HepG2 (cell line): ENCODE results near the gene DLG2. TPM values are rescaled to one million over a fixed set of nuclear protein-coding genes. Genes with fewer than 3 reads are reported as not detected.

Source experiments
- ATAC-seq: fragments of 200-7000 bp; cut with Tn5 transposase; 3 replicates; pipeline ENCODE4 v1.9.1; 2020; ENCODE audit warnings: mild to moderate bottlenecking, moderate library complexity
- BruUV-seq: library from RNA; stranded (reverse); fragments of 400-500 nt; replicated peaks from 2 replicates; lab custom pipeline; 2021; lab: Mats Ljungman, UMichigan
- CTCF ChIA-PET: fragments of 300-600 bp; formaldehyde crosslinking; extraction: SDS; loops from one replicate; lab custom pipeline; 2021; ENCODE audit warnings: low total read pairs, inconsistent platforms, low intra/inter-chr PET ratio; lab: Yijun Ruan, JAX
- POLR2A ChIA-PET: fragments of 350-600 bp; sonication (Branson Sonifier 250); formaldehyde crosslinking; loops from one replicate; lab custom pipeline; 2020; ENCODE audit warnings: antibody characterized with exemption, inconsistent platforms; lab: Yijun Ruan, JAX
- DNase-seq: peaks from one replicate; pipeline ENCODE4 v3.0.0-alpha.2; 2015; ENCODE audit warnings: low spot score
- FAIRE-seq: peaks from 3 replicates; lab custom pipeline; 2011; peaks lifted over from hg19 to GRCh38; lab: Jason Lieb, UNC
- H2AFZ ChIP-seq: one replicate; pipeline ENCODE4 v1.6.1; 2011; ENCODE audit warnings: low read length, inconsistent platforms
- H3K27ac ChIP-seq: fragments of 300-600 bp; 3 replicates; pipeline ENCODE4 v1.8.0; 2011; ENCODE audit warnings: mixed run types, mild to moderate bottlenecking, mixed read lengths, low read length, inconsistent platforms; ENCODE audit not compliant: insufficient read depth; ENCODE audit errors: extremely low read length
- H3K27me3 ChIP-seq, 2 experiments: fragments of 200-600 bp in 1 of 2; 2 replicates in 1 of 2; 3 replicates in 1 of 2; pipeline versions ENCODE4 v1.6.0 to v1.8.0; 2011; ENCODE audit warnings: low read length in 2 of 2, mild to moderate bottlenecking in 2 of 2, moderate library complexity in 2 of 2, inconsistent platforms in 1 of 2; ENCODE audit not compliant: insufficient read depth in 2 of 2, control insufficient read depth in 1 of 2
- H3K36me3 ChIP-seq, 2 experiments: fragments of 200-600 bp in 1 of 2; replicated peaks in 1 of 2; 2 replicates in 1 of 2; 3 replicates in 1 of 2; pipeline versions ENCODE4 v1.5.1 to v1.8.0; 2011; ENCODE audit warnings: low read length in 2 of 2, inconsistent platforms in 1 of 2; ENCODE audit not compliant: insufficient read depth in 2 of 2, control insufficient read depth in 1 of 2
- H3K4me1 ChIP-seq: 2 replicates; pipeline ENCODE4 v1.5.1; 2012; ENCODE audit warnings: low read length, inconsistent platforms; ENCODE audit not compliant: insufficient read depth
- H3K4me2 ChIP-seq: 2 replicates; pipeline ENCODE4 v1.6.0; 2011; ENCODE audit warnings: low read depth, low read length, inconsistent platforms
- H3K4me3 ChIP-seq, 3 experiments: fragments of 200-600 bp in 1 of 3; sonication (generic), shearing (Covaris generic) in 1 of 3; replicated peaks in 1 of 3; 2 replicates each; pipeline ENCODE4 v1.5.1; 2011 to 2016; ENCODE audit warnings: low read length in 3 of 3, inconsistent platforms in 2 of 3, low read depth in 2 of 3, mild to moderate bottlenecking in 2 of 3, control low read depth in 1 of 3, mixed read lengths in 1 of 3; ENCODE audit not compliant: insufficient read depth in 1 of 3
- H3K79me2 ChIP-seq: one replicate; pipeline ENCODE4 v1.6.1; 2011; ENCODE audit warnings: low read length, inconsistent platforms; ENCODE audit not compliant: insufficient read depth
- H3K9ac ChIP-seq: 2 replicates; pipeline ENCODE4 v1.6.0; 2011; ENCODE audit warnings: mild to moderate bottlenecking, low read depth, low read length, inconsistent platforms; ENCODE audit not compliant: insufficient read depth
- H3K9me3 ChIP-seq: 2 replicates; pipeline ENCODE4 v1.5.1; 2012; ENCODE audit warnings: mild to moderate bottlenecking, low read length
- H4K20me1 ChIP-seq: 2 replicates; pipeline ENCODE4 v1.6.0; 2011; ENCODE audit warnings: inconsistent platforms, mild to moderate bottlenecking, low read length, moderate library complexity; ENCODE audit not compliant: insufficient read depth
- CEBPB ChIP-seq: IDR thresholded peaks from 2 replicates; pipeline ENCODE4 v1.6.1; 2011; ENCODE audit warnings: low read depth, low read length, improper control_type of control experiment, borderline replicate concordance
- FOXM1 ChIP-seq: sonication (generic); formaldehyde crosslinking; IDR thresholded peaks from 2 replicates; pipeline ENCODE4 v1.5.0; 2020; ENCODE audit warnings: missing genetic modification reagents
- HOXA5 ChIP-seq: sonication (generic); formaldehyde crosslinking; IDR thresholded peaks from 2 replicates; pipeline ENCODE4 v1.4.0; 2020; ENCODE audit warnings: missing genetic modification reagents
- NFKBIZ ChIP-seq: IDR thresholded peaks from 2 replicates; pipeline ENCODE4 v1.6.1; 2018; ENCODE audit warnings: missing genetic modification reagents, missing compliant biosample characterization
- NR2C2 ChIP-seq: sonication (generic); formaldehyde crosslinking; IDR thresholded peaks from 2 replicates; pipeline ENCODE4 v1.4.0; 2020; ENCODE audit warnings: missing genetic modification reagents, mild to moderate bottlenecking, moderate library complexity, borderline replicate concordance
- PBX3 ChIP-seq: sonication (generic); formaldehyde crosslinking; IDR thresholded peaks from 2 replicates; pipeline ENCODE4 v1.8.1; 2023; ENCODE audit warnings: missing genetic modification reagents, inconsistent platforms, borderline replicate concordance
- POLR2G ChIP-seq: fragments of 200-400 bp; formaldehyde crosslinking; IDR thresholded peaks from 2 replicates; pipeline ENCODE4 v1.6.1; 2018; ENCODE audit warnings: mild to moderate bottlenecking, low read depth, low read length, moderate library complexity
- RAD21 ChIP-seq: fragments of 450-650 bp; formaldehyde crosslinking; IDR thresholded peaks from 2 replicates; pipeline ENCODE4 v1.5.0; 2020; ENCODE audit warnings: mild to moderate bottlenecking
- SALL2 ChIP-seq: sonication (generic); formaldehyde crosslinking; IDR thresholded peaks from 2 replicates; pipeline ENCODE4 v1.8.1; 2023; ENCODE audit warnings: mild to moderate bottlenecking, missing genetic modification reagents, inconsistent platforms
- SP5 ChIP-seq: IDR thresholded peaks from 2 replicates; pipeline ENCODE4 v1.6.1; 2016; ENCODE audit warnings: low read depth, borderline replicate concordance
- TBX3 ChIP-seq: fragments of 450-650 bp; IDR thresholded peaks from 2 replicates; pipeline ENCODE4 v1.6.1; 2017; ENCODE audit warnings: antibody characterized with exemption, mild to moderate bottlenecking, inconsistent platforms, borderline replicate concordance
- TEAD3 ChIP-seq: optimal IDR thresholded peaks from 2 replicates; pipeline ENCODE3; 2016; ENCODE audit warnings: borderline replicate concordance
- ZFX ChIP-seq: sonication (generic); formaldehyde crosslinking; IDR thresholded peaks from 2 replicates; pipeline ENCODE4 v1.4.0; 2020; ENCODE audit warnings: mild to moderate bottlenecking, low read depth, missing genetic modification reagents, moderate library complexity
- ZNF510 ChIP-seq: sonication (generic); formaldehyde crosslinking; IDR thresholded peaks from 2 replicates; pipeline ENCODE4 v1.4.0; 2020; ENCODE audit warnings: low read depth, mild to moderate bottlenecking, missing genetic modification reagents
- ZNF724P ChIP-seq: sonication (generic); formaldehyde crosslinking; IDR thresholded peaks from 2 replicates; pipeline ENCODE4 v1.8.0; 2022; ENCODE audit warnings: missing genetic modification reagents, borderline replicate concordance
- WGBS: methylation state at CpG from one replicate; pipeline ENCODE4 v1.1.6; 2017; ENCODE audit warnings: low lambda C conversion rate; 5-methylcytosine and 5-hydroxymethylcytosine counted together
- in situ Hi-C: cut with HindIII; loops from 2 replicates; pipeline ENCODE4 v1.10.0; 2017; ENCODE audit warnings: low pct_unique_long_range_greater_than_20kb; ENCODE audit not compliant: extremely low pct_ligation_motif_present
- intact Hi-C: fragments of 100-400 bp; cut with micrococcal nuclease; formaldehyde crosslinking; loops from one replicate; pipeline ENCODE4 v1.10.0; 2022; ENCODE audit not compliant: unreplicated experiment
- polyA plus RNA-seq, 8 experiments: library from polyadenylated mRNA; depleted of rRNA in 3 of 8; stranded (reverse) in 7 of 8; unstranded in 1 of 8; fragments of >200 nt; fragmentation: Illumina TruSeq in 4 of 8; extraction: Trizol in 4 of 8; gene quantifications; 2 replicates each; pipeline versions ENCODE4 v1.2.1 to v1.2.3, GENCODE V29; 2011 to 2016; ENCODE audit warnings: low read depth in 4 of 8, missing spikeins in 1 of 8, mixed read lengths in 1 of 8; ENCODE audit not compliant: insufficient read depth in 1 of 8
- total RNA-seq, 5 experiments: library from RNA; depleted of rRNA; stranded (reverse); fragments of >200 nt; fragmentation: Illumina TruSeq; extraction: Trizol; gene quantifications; 2 replicates each; pipeline ENCODE4 v1.2.3, GENCODE V29; 2016; ENCODE audit warnings: low read depth in 1 of 5

Gene DLG2
- total and polyA plus RNA-seq, 2 of the 13 experiments (the other 11 are each of a cell fraction or from before 2014, with no cell fraction given), result 0.46 to 1.0 TPM

GRCh38 chr11:83760932-83761331 lies 1866.2 kb downstream of the DLG2 start:
- H3K4me2 ChIP-seq, result no peak overlapping the region
- intact Hi-C loops, result no loop called here
- FAIRE-seq (no peak), ATAC-seq (no peak), DNase-seq (no peak)
- H3K27me3 ChIP-seq, result no peaks in the 10 kb centered on the region
- H3K27ac ChIP-seq, result no peak overlapping the region
- H3K36me3 ChIP-seq, result no peaks in the 10 kb centered on the region
- no peak overlapping the region for H3K9ac ChIP-seq
- TF ChIP-seq SALL2 (CRISPR knock-in tag) (no peak), FOXM1 (CRISPR knock-in tag) (no peak), TBX3 (no peak), POLR2G (no peak)
- in situ Hi-C loops, result no loop called here
- ChIA-PET POLR2A (no interaction called here), CTCF (no interaction called here)
- WGBS, result 0% methylated on average over 1 of the region's 1 CpG
- no peak overlapping the region for H3K4me3 ChIP-seq
- H2AFZ ChIP-seq, result no peak overlapping the region
- BruUV-seq, result no TSS peak
- H3K79me2 ChIP-seq, result no peaks in the 10 kb centered on the region
- no peaks in the 10 kb centered on the region for H3K4me1 ChIP-seq
- H4K20me1 ChIP-seq, result no peaks in the 10 kb centered on the region
- H3K9me3 ChIP-seq, result no peaks in the 10 kb centered on the region

GRCh38 chr11:83759148-83759547 lies 1868.0 kb downstream of the DLG2 start:
- intact Hi-C loops (no loop called here), in situ Hi-C loops (no loop called here)
- Histone ChIP-seq H3K9me3 (no peaks in the 10 kb centered on the region), H2AFZ (no peak overlapping the region), H3K9ac (no peak overlapping the region), H3K36me3 (no peaks in the 10 kb centered on the region), H3K79me2 (no peaks in the 10 kb centered on the region), H3K27ac (no peak overlapping the region), H4K20me1 (no peaks in the 10 kb centered on the region), H3K4me1 (no peaks in the 10 kb centered on the region), H3K27me3 (no peaks in the 10 kb centered on the region), H3K4me2 (no peak overlapping the region), H3K4me3 (no peak overlapping the region)
- no peak for DNase-seq
- 12% methylated on average over 4 of the region's 4 CpGs for WGBS
- CTCF ChIA-PET, result no interaction called here
- TF ChIP-seq HOXA5, result no peak
- no peak for TF ChIP-seq NR2C2 (CRISPR knock-in tag)
- no peak for TF ChIP-seq SP5 (CRISPR knock-in tag)
- TF ChIP-seq TEAD3 (CRISPR knock-in tag), result no peak
- no peak for TF ChIP-seq ZFX (CRISPR knock-in tag)
- no peak for TF ChIP-seq NFKBIZ
- no peak for TF ChIP-seq ZNF510
- TF ChIP-seq PBX3 (CRISPR knock-in tag), result no peak
- TF ChIP-seq ZNF724P (CRISPR knock-in tag), result no peak
- no peak for TF ChIP-seq RAD21 (CRISPR knock-in tag)
- TF ChIP-seq CEBPB, result no peak
- no peak for FAIRE-seq
- no TSS peak for BruUV-seq
- POLR2A ChIA-PET, result no interaction called here
- ATAC-seq, result no peak
